HEK293T (cell line): ENCODE results near the gene COX6A1.

Experiments
- BHLHE40 ChIP-seq: fragments of 450-650 bp; IDR thresholded peaks from 2 replicates; pipeline ENCODE4 v1.6.1; 2016; ENCODE audit warnings: mild to moderate bottlenecking, moderate library complexity, borderline replicate concordance
- FOXK2 ChIP-seq: fragments of 450-650 bp; IDR thresholded peaks from 2 replicates; pipeline ENCODE4 v1.6.1; 2016; ENCODE audit warnings: mild to moderate bottlenecking
- SUZ12 ChIP-seq: fragments of 450-650 bp; IDR thresholded peaks from 2 replicates; pipeline ENCODE4 v1.6.1; 2016; ENCODE audit warnings: mild to moderate bottlenecking

- TF ChIP-seq BHLHE40 (no peak), FOXK2 (no peak), SUZ12 (no peak)
These were observed 49.0 kb upstream of the COX6A1 start for GRCh38 chr12:120388691-120389481.
